Peyer's patch (tissue), 4 donors: ENCODE data around the gene YAP1. TPM values are rescaled to one million over a fixed set of nuclear protein-coding genes. Genes with fewer than 3 reads are reported as not detected.
"Not testable (repeated sequence)": the region's sequence is repeated elsewhere in the genome, so short reads cannot be mapped to it uniquely, and the experiment has no call there.

ENCODE experiments used
- DNase-seq, 3 donors: peaks; one replicate each; pipeline ENCODE4 v3.0.0-alpha.2; 2017 to 2019
- H3K27ac ChIP-seq, 4 donors: fragments of 200-600 bp; sonication (generic); one replicate each; pipeline ENCODE4 v1.5.1; 2016 to 2019
- H3K27me3 ChIP-seq, 2 donors: fragments of 200-600 bp; sonication (generic); one replicate each; pipeline ENCODE4 v1.5.1; 2019
- H3K36me3 ChIP-seq, 3 donors: fragments of 200-600 bp; sonication (generic); one replicate each; pipeline ENCODE4 v1.5.1; 2016 to 2019
- H3K4me1 ChIP-seq, 4 donors: fragments of 200-600 bp; sonication (generic); one replicate each; pipeline ENCODE4 v1.5.1; 2016 to 2019
- H3K4me3 ChIP-seq, 4 donors: fragments of 200-600 bp; sonication (generic); 1 replicate in 3 of 4; 2 replicates in 1 of 4; pipeline ENCODE4 v1.5.1; 2016 to 2019; ENCODE audit warnings: mild to moderate bottlenecking in 1 of 4
- H3K9me3 ChIP-seq, 4 donors: fragments of 200-600 bp; sonication (generic); one replicate each; pipeline ENCODE4 v1.5.1; 2016 to 2019; ENCODE audit warnings: mild to moderate bottlenecking in 1 of 4
- POLR2A ChIP-seq, 2 donors: fragments of 450-650 bp; IDR thresholded peaks; one replicate each; pipeline ENCODE4 v1.5.1; 2017; ENCODE audit warnings: antibody characterized with exemption in 2 of 2, mild to moderate bottlenecking in 2 of 2, moderate library complexity in 2 of 2
- total RNA-seq, 4 donors: library from RNA; depleted of rRNA; stranded (reverse); fragments of >200 nt; gene quantifications; one replicate each; pipeline ENCODE4 v1.1.0, GENCODE V29; 2016
- TF ChIP-seq, protein P1 (sequence below), 6 experiments: fragments of 450-650 bp in 4 of 6; fragments of 200-600 bp in 2 of 6; sonication (generic) in 1 of 6; IDR thresholded peaks; one replicate each; pipeline ENCODE4 v1.5.1; 2017 to 2019; ENCODE audit warnings: antibody characterized with exemption in 6 of 6, mild to moderate bottlenecking in 3 of 6, moderate library complexity in 1 of 6

Gene YAP1
- total RNA-seq, 4 donors from 2014 or later = 99.8 to 163 (median 133) TPM

DNA sequence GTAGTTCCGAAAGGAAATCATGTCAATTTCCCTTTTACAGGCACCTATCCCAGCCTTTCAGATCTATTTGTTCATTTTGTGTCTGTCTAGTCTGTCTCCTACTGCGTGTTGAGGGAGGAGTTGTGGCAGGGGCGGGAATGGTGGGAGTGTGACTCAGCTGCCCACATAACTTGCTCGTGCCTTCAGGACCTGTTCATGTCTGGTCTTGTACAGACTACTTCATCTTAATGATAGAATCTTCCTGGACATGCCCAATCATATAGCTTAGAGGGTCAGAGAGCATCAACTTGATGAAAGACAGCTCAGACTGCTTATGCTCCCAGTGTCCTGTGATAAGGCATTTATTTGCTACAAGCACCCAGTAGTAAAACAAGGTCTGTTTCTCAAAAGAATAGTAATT is 146.0 kb downstream of the YAP1 start:
- no peaks in the 10 kb centered on the region for H3K36me3 ChIP-seq
- no peaks in the 10 kb centered on the region for H3K27me3 ChIP-seq
- H3K9me3 ChIP-seq = no peaks in the 10 kb centered on the region
- H3K4me3 ChIP-seq = no peak overlapping the region
- no peak overlapping the region for H3K27ac ChIP-seq
- no peak for TF ChIP-seq POLR2A (IDR thresholded peaks at IDR 0.05)
- DNase-seq = no peak
- peaks cover 0 to 8% (median 0%) of the 10 kb centered on the region in 4 donors for H3K4me1 ChIP-seq

DNA sequence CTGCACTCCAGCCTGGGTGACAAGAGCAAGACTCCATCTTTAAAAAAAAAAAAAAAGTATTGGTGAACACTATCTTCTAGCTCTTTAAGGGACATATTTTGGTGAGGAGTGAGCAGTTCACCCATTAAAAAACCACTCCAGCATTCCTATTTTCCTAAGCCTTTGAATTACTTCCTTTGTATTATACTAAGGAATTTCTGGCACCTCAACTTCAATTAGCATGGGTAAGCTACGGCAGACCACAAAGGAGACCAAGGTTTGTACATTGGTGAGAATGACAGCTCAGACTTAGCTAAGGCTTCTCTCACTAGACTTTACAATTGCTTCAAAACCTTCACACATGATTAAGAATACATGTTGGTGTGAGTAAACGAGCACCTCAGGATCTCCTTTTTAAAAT is 150.0 kb downstream of the YAP1 start:
- no peaks in the 10 kb centered on the region for H3K27me3 ChIP-seq
- no peaks in the 10 kb centered on the region for H3K9me3 ChIP-seq
- no peaks in the 10 kb centered on the region for H3K4me1 ChIP-seq
- TF ChIP-seq, protein P1, sequence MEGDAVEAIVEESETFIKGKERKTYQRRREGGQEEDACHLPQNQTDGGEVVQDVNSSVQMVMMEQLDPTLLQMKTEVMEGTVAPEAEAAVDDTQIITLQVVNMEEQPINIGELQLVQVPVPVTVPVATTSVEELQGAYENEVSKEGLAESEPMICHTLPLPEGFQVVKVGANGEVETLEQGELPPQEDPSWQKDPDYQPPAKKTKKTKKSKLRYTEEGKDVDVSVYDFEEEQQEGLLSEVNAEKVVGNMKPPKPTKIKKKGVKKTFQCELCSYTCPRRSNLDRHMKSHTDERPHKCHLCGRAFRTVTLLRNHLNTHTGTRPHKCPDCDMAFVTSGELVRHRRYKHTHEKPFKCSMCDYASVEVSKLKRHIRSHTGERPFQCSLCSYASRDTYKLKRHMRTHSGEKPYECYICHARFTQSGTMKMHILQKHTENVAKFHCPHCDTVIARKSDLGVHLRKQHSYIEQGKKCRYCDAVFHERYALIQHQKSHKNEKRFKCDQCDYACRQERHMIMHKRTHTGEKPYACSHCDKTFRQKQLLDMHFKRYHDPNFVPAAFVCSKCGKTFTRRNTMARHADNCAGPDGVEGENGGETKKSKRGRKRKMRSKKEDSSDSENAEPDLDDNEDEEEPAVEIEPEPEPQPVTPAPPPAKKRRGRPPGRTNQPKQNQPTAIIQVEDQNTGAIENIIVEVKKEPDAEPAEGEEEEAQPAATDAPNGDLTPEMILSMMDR (IDR thresholded peaks at IDR 0.05) = no peak
- TF ChIP-seq POLR2A (IDR thresholded peaks at IDR 0.05) = no peak
- H3K27ac ChIP-seq = no peak overlapping the region
- H3K36me3 ChIP-seq = no peaks in the 10 kb centered on the region
- no peak overlapping the region for H3K4me3 ChIP-seq
- DNase-seq = no peak

DNA sequence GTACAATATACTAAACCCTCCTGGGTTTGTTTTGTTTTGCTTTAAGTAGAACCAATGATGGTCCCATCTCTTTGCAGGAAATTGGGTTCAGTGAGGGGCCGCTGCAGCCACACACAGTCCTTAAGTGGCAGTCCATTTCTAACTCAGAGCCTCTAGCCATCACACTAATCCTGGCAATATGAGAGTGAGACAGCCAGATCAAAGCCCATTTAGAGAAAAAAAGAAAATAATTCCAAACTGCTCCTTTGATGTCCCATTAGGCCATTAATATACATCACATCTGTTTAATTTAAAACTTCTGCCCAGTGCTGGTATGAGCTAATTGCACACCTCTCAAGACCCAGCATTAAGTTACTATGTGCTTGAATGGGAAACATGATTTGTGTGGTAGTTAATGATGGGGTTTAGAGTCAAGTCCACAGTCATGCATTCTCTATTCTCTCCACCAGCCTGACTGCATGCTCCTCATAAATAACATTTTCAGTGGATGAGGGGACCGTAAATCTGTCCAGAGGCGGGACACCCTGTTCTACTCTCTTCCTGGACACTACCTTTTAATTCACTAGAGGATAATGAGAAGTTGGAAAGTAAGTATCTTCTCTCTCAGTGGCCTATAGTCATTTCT is 153.2 kb downstream of the YAP1 start:
- no peak overlapping the region for H3K27ac ChIP-seq
- no peaks in the 10 kb centered on the region for H3K36me3 ChIP-seq
- no peaks in the 10 kb centered on the region for H3K27me3 ChIP-seq
- no peaks in the 10 kb centered on the region for H3K9me3 ChIP-seq
- H3K4me3 ChIP-seq = no peak overlapping the region
- no peak for DNase-seq
- H3K4me1 ChIP-seq = peaks cover 0 to 3% (median 0%) of the 10 kb centered on the region in 4 donors
- TF ChIP-seq, protein P1 (IDR thresholded peaks at IDR 0.05) = no peak
- no peak for TF ChIP-seq POLR2A (IDR thresholded peaks at IDR 0.05)

DNA sequence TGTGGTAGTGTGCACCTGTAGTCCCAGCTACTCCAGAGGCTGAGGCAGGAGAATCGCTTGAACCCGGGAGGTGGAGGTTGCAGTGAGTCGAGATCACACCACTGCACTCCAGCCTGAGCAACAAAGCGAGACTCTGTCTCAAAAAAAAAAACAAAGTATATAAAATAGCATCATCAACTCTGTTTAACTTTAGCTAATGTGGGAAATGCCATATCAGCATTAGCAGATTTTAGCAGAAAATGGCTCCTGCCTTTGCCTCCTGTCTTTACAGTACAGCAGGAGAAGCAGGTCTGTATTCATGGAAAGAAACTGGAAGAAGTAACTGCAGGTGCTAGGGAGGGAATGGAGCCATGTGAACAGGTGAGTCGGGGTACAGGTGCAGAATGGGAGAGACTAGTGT is 154.5 kb downstream of the YAP1 start:
- not testable (repeated sequence) for H3K36me3 ChIP-seq, H3K27me3 ChIP-seq, DNase-seq, H3K27ac ChIP-seq, H3K4me1 ChIP-seq, H3K9me3 ChIP-seq, H3K4me3 ChIP-seq

DNA sequence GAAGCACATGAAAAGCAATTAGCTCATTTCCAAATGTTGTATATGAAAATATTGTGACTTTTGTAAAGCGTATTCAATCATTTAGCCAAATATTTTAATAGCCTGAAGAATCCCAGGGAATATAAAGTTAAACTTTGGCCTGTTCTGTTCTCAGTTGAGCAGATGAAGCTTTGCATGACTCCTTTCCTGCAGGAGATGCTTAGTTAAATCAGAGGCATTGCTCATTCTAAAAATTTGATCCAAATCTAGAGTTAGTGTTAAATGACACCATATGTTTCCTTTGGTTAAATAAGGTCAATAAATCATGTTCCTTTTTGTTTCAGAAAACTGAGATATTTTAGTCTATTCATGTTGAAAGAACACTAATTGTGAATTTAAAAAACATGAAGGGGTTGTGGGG is 155.9 kb downstream of the YAP1 start:
- H3K4me1 ChIP-seq = peaks cover 0 to 15% (median 6%) of the 10 kb centered on the region in 4 donors
- H3K36me3 ChIP-seq = no peaks in the 10 kb centered on the region
- H3K4me3 ChIP-seq = no peak overlapping the region
- no peak for DNase-seq
- H3K27me3 ChIP-seq = no peaks in the 10 kb centered on the region
- H3K27ac ChIP-seq = no peak overlapping the region
- TF ChIP-seq, protein P1 (IDR thresholded peaks at IDR 0.05) = no peak
- no peak for TF ChIP-seq POLR2A (IDR thresholded peaks at IDR 0.05)
- H3K9me3 ChIP-seq = no peaks in the 10 kb centered on the region

DNA sequence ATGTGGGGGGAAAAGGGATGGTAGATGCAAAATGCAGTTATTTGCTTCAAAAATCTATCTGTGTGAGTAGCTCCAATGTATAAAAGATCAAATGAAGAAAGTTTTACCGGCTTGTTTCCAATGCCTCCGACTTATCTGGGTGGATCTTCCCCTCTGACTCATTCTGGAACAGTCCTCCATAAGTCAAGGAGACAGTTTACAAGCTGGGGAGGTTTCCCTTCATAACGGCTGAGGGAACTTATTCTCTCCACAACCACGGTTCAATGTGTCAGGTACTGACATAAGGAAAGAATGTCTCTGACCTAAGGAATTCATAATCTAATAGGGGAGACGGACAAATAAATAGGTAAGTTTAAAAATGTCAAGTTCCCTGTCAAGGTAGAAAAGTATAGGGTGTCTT is 157.4 kb downstream of the YAP1 start:
- peaks cover 0 to 15% (median 6%) of the 10 kb centered on the region in 4 donors for H3K4me1 ChIP-seq
- TF ChIP-seq, protein P1 (IDR thresholded peaks at IDR 0.05) = no peak
- peak; percentile 45 to 51 for TF ChIP-seq POLR2A (IDR thresholded peaks at IDR 0.05)
- peak overlapping the region in 3 of 4 donors; percentile 45 to 90 (median 74) for H3K27ac ChIP-seq
- no peaks in the 10 kb centered on the region for H3K36me3 ChIP-seq
- no peaks in the 10 kb centered on the region for H3K27me3 ChIP-seq
- H3K9me3 ChIP-seq = no peaks in the 10 kb centered on the region
- peak in 1 of 3 donors; percentile 54 for DNase-seq
- H3K4me3 ChIP-seq = peak overlapping the region in 3 of 4 donors; percentile 24 to 55 (median 45)
